DND-41 (cell line): ENCODE results near the gene CAMSAP2.

Source experiments
- ATAC-seq: fragments of 200-7000 bp; cut with Tn5 transposase; 3 replicates; pipeline ENCODE4 v1.9.1; 2021; ENCODE audit warnings: low read depth; ENCODE audit not compliant: insufficient read depth
- DNase-seq: peaks from one replicate; pipeline ENCODE4 v3.0.0-alpha.2; 2020
- H2AFZ ChIP-seq: 2 replicates; pipeline ENCODE4 v1.6.0; 2012; ENCODE audit warnings: low read depth, low read length
- H3K27ac ChIP-seq: 2 replicates; pipeline ENCODE4 v1.5.1; 2012; ENCODE audit warnings: low read length, inconsistent platforms
- H3K27me3 ChIP-seq: fragments of 200-600 bp; sonication (generic); 2 replicates; pipeline ENCODE4 v1.6.0; 2012; ENCODE audit warnings: low read length, mild to moderate bottlenecking, inconsistent platforms; ENCODE audit not compliant: insufficient read depth, poor library complexity
- H3K36me3 ChIP-seq: 2 replicates; pipeline ENCODE4 v1.5.1; 2012; ENCODE audit warnings: low read length, inconsistent platforms; ENCODE audit not compliant: insufficient read depth
- H3K4me1 ChIP-seq: 2 replicates; pipeline ENCODE4 v1.5.1; 2012; ENCODE audit warnings: mild to moderate bottlenecking, low read length; ENCODE audit not compliant: insufficient read depth
- H3K4me2 ChIP-seq: 2 replicates; pipeline ENCODE4 v1.6.0; 2012; ENCODE audit warnings: mild to moderate bottlenecking, moderate library complexity, low read length, inconsistent platforms; ENCODE audit not compliant: insufficient read depth
- H3K4me3 ChIP-seq, 2 experiments: fragments of 200-600 bp in 1 of 2; shearing (Covaris generic) in 1 of 2; 2 replicates each; pipeline ENCODE4 v1.5.1; 2012 to 2016; ENCODE audit warnings: inconsistent platforms in 2 of 2, low read length in 2 of 2, mild to moderate bottlenecking in 2 of 2, low read depth in 1 of 2, moderate library complexity in 1 of 2
- H3K79me2 ChIP-seq: 2 replicates; pipeline ENCODE4 v1.6.0; 2012; ENCODE audit warnings: low read length, inconsistent platforms; ENCODE audit not compliant: insufficient read depth
- H3K9ac ChIP-seq: 2 replicates; pipeline ENCODE4 v1.6.0; 2012; ENCODE audit warnings: low read depth, mild to moderate bottlenecking, inconsistent platforms, low read length, moderate library complexity
- H3K9me3 ChIP-seq: 2 replicates; pipeline ENCODE4 v1.5.1; 2012; ENCODE audit warnings: low read length, moderate library complexity, mild to moderate bottlenecking, inconsistent platforms; ENCODE audit not compliant: insufficient read depth, severe bottlenecking
- H4K20me1 ChIP-seq: 2 replicates; pipeline ENCODE4 v1.6.0; 2012; ENCODE audit warnings: low read length; ENCODE audit not compliant: insufficient read depth
- EZH2 ChIP-seq: IDR thresholded peaks from 3 replicates; pipeline ENCODE4 v1.6.1; 2012; ENCODE audit warnings: borderline replicate concordance, low read depth, mild to moderate bottlenecking, moderate library complexity, low read length, inconsistent platforms; ENCODE audit not compliant: severe bottlenecking
- TF ChIP-seq, protein P1 (sequence below): IDR thresholded peaks from 2 replicates; pipeline ENCODE4 v1.5.1; 2012; ENCODE audit warnings: borderline replicate concordance, low read length, moderate library complexity, mild to moderate bottlenecking; ENCODE audit not compliant: poor library complexity, severe bottlenecking; ENCODE audit errors: extremely low read depth

CAMSAP2 gene

DNA sequence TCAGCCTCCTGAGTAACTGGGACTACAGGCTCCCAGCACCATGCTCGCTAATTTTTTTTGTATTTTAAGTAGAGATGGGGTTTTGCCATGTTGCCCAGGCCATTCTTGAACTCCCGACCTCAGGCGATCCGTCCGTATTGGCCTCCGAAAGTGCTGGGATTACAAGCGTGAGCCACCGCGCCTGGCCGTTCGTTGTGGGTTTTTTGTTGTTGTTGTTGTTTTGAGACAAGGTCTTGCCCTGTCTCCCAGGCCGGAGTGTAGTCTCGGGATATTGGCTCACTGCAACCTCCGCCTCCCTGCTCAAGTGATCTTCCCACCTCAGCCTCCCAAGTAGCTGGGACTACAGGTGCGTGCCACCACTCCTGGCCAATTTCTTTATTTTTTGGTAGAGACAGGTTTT, 151.3 kb downstream of the CAMSAP2 start:
- no peak overlapping the region for H3K4me3 ChIP-seq
- no peaks in the 10 kb centered on the region for H3K27me3 ChIP-seq
- peaks cover 35% of the 10 kb centered on the region for H3K4me1 ChIP-seq
- H3K27ac ChIP-seq = no peak overlapping the region
- TF ChIP-seq EZH2 = no peak
- TF ChIP-seq, protein P1, sequence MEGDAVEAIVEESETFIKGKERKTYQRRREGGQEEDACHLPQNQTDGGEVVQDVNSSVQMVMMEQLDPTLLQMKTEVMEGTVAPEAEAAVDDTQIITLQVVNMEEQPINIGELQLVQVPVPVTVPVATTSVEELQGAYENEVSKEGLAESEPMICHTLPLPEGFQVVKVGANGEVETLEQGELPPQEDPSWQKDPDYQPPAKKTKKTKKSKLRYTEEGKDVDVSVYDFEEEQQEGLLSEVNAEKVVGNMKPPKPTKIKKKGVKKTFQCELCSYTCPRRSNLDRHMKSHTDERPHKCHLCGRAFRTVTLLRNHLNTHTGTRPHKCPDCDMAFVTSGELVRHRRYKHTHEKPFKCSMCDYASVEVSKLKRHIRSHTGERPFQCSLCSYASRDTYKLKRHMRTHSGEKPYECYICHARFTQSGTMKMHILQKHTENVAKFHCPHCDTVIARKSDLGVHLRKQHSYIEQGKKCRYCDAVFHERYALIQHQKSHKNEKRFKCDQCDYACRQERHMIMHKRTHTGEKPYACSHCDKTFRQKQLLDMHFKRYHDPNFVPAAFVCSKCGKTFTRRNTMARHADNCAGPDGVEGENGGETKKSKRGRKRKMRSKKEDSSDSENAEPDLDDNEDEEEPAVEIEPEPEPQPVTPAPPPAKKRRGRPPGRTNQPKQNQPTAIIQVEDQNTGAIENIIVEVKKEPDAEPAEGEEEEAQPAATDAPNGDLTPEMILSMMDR = no peak
- H4K20me1 ChIP-seq = no peaks in the 10 kb centered on the region
- no peak overlapping the region for H2AFZ ChIP-seq
- no peak for ATAC-seq
- no peak overlapping the region for H3K4me2 ChIP-seq
- no peak for DNase-seq
- no peak overlapping the region for H3K9ac ChIP-seq
- H3K79me2 ChIP-seq = no peaks in the 10 kb centered on the region
- no peaks in the 10 kb centered on the region for H3K36me3 ChIP-seq
- no peaks in the 10 kb centered on the region for H3K9me3 ChIP-seq

GRCh38 chr1:200890818-200891773, 152.4 kb downstream of the CAMSAP2 start:
- peaks cover 30% of the 10 kb centered on the region for H3K4me1 ChIP-seq

DNA sequence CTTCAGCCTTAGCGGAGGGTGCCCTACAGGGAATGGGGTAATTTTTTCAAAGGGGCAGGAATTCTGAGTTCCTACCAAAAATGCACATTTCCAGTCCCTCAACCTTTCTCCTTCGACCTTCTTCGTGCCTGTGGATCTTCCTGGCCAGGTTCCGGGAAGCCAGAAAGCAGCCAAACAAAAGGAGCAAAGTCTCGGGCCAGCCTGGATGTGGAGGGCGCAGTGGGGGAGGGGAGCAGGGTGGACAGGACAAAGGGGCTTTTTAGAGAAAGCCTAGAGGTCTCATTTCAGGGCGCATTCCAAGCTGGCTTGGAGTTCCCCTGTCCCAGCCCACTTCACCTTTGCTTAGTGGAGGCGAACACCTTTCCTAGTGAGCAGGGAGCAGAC, 153.1 kb downstream of the CAMSAP2 start:
- no peak for DNase-seq
- Histone ChIP-seq H3K4me3 (no peak overlapping the region), H2AFZ (no peak overlapping the region)

More at GRCh38 chr1:200890818-200891773, 152.4 kb downstream of the CAMSAP2 start:
- Histone ChIP-seq H3K4me3 (no peak overlapping the region), H3K36me3 (no peaks in the 10 kb centered on the region), H3K4me2 (no peak overlapping the region), H3K9ac (no peak overlapping the region), H3K79me2 (no peaks in the 10 kb centered on the region), H3K27me3 (no peaks in the 10 kb centered on the region), H4K20me1 (no peaks in the 10 kb centered on the region), H3K9me3 (no peaks in the 10 kb centered on the region), H3K27ac (no peak overlapping the region), H2AFZ (no peak overlapping the region)
- no peak for DNase-seq
- ATAC-seq = no peak
- TF ChIP-seq, protein P1 = no peak
- no peak for TF ChIP-seq EZH2

More for the DNA sequence above, 153.1 kb downstream of the CAMSAP2 start:
- peaks cover 29% of the 10 kb centered on the region for H3K4me1 ChIP-seq
- H3K27me3 ChIP-seq = no peaks in the 10 kb centered on the region
- no peaks in the 10 kb centered on the region for H4K20me1 ChIP-seq
- no peak for ATAC-seq
- H3K9me3 ChIP-seq = no peaks in the 10 kb centered on the region
- H3K36me3 ChIP-seq = no peaks in the 10 kb centered on the region
- no peaks in the 10 kb centered on the region for H3K79me2 ChIP-seq
- TF ChIP-seq EZH2 = no peak
- TF ChIP-seq, protein P1 = no peak
- H3K4me2 ChIP-seq = no peak overlapping the region
- no peak overlapping the region for H3K27ac ChIP-seq
- H3K9ac ChIP-seq = no peak overlapping the region
